ENCODE results near the gene EFNA3.

Gene EFNA3

DNA sequence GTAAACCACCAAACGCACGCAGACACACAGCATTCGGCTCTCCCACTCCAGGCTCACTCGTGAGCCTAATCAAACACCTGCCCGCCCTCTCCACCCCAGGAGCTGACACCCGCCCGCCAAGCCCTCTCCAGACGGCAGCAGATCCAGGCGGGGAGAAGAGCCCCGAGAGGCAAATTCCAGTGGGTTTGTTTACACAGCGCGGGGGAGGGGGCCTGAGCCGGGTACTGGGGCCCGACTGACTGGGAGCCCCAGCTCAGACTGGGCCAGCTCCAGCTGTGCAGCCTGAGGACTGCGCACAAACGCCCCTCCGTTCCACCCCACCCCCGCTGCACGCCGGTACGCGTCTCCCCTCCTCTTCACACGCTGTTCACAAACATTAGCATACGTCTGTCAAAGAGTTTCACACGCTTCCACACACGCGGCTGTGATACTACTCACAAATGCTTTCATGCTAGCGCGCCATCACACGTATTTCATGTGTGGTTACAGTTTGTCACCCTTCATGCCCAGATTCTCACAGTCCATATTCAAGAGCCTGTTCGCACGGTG lies 48.0 kb downstream of the EFNA3 start (continued):
- TF ChIP-seq, protein P1, sequence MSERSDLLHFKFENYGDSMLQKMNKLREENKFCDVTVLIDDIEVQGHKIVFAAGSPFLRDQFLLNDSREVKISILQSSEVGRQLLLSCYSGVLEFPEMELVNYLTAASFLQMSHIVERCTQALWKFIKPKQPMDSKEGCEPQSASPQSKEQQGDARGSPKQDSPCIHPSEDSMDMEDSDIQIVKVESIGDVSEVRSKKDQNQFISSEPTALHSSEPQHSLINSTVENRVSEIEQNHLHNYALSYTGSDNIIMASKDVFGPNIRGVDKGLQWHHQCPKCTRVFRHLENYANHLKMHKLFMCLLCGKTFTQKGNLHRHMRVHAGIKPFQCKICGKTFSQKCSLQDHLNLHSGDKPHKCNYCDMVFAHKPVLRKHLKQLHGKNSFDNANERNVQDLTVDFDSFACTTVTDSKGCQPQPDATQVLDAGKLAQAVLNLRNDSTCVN (tag by site-specific recombination; optimal IDR thresholded peaks at IDR 0.05) = no peak
- TF ChIP-seq ZNF473 (tag by site-specific recombination; IDR thresholded peaks at IDR 0.05) = no peak
- TF ChIP-seq ZNF354C (tag by site-specific recombination; IDR thresholded peaks at IDR 0.05; ENCODE audit: borderline replicate concordance, low read depth) = no peak
- no peak for TF ChIP-seq ZNF112 (tag by site-specific recombination; IDR thresholded peaks at IDR 0.05)
- 0 out of 2 replicates have a peak, but pooled peaks have one; percentile 34 for TF ChIP-seq ZNF645 (tag by site-specific recombination; IDR thresholded peaks at IDR 0.05)
- TF ChIP-seq ZBTB11 (tag by site-specific recombination; conservative IDR thresholded peaks at IDR 0.05; ENCODE audit: low read depth) = no peak; the same call in 1 of the 2 replicates
- TF ChIP-seq ZNF530 (tag by site-specific recombination; IDR thresholded peaks at IDR 0.05; ENCODE audit: low read depth) = no peak
- TF ChIP-seq KLF9 (tag by site-specific recombination; IDR thresholded peaks at IDR 0.05; ENCODE audit: low read depth) = peak; percentile 54
- TF ChIP-seq, protein P2, sequence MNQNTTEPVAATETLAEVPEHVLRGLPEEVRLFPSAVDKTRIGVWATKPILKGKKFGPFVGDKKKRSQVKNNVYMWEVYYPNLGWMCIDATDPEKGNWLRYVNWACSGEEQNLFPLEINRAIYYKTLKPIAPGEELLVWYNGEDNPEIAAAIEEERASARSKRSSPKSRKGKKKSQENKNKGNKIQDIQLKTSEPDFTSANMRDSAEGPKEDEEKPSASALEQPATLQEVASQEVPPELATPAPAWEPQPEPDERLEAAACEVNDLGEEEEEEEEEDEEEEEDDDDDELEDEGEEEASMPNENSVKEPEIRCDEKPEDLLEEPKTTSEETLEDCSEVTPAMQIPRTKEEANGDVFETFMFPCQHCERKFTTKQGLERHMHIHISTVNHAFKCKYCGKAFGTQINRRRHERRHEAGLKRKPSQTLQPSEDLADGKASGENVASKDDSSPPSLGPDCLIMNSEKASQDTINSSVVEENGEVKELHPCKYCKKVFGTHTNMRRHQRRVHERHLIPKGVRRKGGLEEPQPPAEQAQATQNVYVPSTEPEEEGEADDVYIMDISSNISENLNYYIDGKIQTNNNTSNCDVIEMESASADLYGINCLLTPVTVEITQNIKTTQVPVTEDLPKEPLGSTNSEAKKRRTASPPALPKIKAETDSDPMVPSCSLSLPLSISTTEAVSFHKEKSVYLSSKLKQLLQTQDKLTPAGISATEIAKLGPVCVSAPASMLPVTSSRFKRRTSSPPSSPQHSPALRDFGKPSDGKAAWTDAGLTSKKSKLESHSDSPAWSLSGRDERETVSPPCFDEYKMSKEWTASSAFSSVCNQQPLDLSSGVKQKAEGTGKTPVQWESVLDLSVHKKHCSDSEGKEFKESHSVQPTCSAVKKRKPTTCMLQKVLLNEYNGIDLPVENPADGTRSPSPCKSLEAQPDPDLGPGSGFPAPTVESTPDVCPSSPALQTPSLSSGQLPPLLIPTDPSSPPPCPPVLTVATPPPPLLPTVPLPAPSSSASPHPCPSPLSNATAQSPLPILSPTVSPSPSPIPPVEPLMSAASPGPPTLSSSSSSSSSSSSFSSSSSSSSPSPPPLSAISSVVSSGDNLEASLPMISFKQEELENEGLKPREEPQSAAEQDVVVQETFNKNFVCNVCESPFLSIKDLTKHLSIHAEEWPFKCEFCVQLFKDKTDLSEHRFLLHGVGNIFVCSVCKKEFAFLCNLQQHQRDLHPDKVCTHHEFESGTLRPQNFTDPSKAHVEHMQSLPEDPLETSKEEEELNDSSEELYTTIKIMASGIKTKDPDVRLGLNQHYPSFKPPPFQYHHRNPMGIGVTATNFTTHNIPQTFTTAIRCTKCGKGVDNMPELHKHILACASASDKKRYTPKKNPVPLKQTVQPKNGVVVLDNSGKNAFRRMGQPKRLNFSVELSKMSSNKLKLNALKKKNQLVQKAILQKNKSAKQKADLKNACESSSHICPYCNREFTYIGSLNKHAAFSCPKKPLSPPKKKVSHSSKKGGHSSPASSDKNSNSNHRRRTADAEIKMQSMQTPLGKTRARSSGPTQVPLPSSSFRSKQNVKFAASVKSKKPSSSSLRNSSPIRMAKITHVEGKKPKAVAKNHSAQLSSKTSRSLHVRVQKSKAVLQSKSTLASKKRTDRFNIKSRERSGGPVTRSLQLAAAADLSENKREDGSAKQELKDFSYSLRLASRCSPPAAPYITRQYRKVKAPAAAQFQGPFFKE (tag by site-specific recombination; IDR thresholded peaks at IDR 0.05; ENCODE audit: borderline replicate concordance) = no peak
- peak; percentile 95 for TF ChIP-seq ZNF341 (tag by site-specific recombination; IDR thresholded peaks at IDR 0.05; ENCODE audit: low read depth)
- TF ChIP-seq ZNF266 (tag by site-specific recombination; IDR thresholded peaks at IDR 0.05; ENCODE audit: low read depth) = no peak
- peak; percentile 88 for TF ChIP-seq ZNF335 (tag by site-specific recombination; conservative IDR thresholded peaks at IDR 0.05)
- TF ChIP-seq ZNF664 (tag by site-specific recombination; IDR thresholded peaks at IDR 0.05) = no peak
- no peak for TF ChIP-seq ZNF791 (tag by site-specific recombination; IDR thresholded peaks at IDR 0.05)
- TF ChIP-seq ZNF292 (tag by site-specific recombination; IDR thresholded peaks at IDR 0.05; ENCODE audit: borderline replicate concordance, low read depth) = no peak
- no peak for TF ChIP-seq HOXC10 (CRISPR knock-in tag; IDR thresholded peaks at IDR 0.05)
- TF ChIP-seq FEZF1 (tag by site-specific recombination; IDR thresholded peaks at IDR 0.05) = no peak
- TF ChIP-seq ZNF221 (tag by site-specific recombination; IDR thresholded peaks at IDR 0.05; ENCODE audit: borderline replicate concordance) = no peak
- TF ChIP-seq HOXA7 (CRISPR knock-in tag; IDR thresholded peaks at IDR 0.05; ENCODE audit: borderline replicate concordance) = no peak
- TF ChIP-seq ZFP3 (tag by site-specific recombination; IDR thresholded peaks at IDR 0.05; ENCODE audit: low read depth) = no peak
- TF ChIP-seq ZNF48 (tag by site-specific recombination; IDR thresholded peaks at IDR 0.05) = no peak
- TF ChIP-seq, protein P3, sequence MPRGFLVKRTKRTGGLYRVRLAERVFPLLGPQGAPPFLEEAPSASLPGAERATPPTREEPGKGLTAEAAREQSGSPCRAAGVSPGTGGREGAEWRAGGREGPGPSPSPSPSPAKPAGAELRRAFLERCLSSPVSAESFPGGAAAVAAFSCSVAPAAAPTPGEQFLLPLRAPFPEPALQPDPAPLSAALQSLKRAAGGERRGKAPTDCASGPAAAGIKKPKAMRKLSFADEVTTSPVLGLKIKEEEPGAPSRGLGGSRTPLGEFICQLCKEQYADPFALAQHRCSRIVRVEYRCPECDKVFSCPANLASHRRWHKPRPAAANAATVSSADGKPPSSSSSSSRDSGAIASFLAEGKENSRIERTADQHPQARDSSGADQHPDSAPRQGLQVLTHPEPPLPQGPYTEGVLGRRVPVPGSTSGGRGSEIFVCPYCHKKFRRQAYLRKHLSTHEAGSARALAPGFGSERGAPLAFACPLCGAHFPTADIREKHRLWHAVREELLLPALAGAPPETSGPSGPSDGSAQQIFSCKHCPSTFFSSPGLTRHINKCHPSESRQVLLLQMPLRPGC (tag by site-specific recombination; IDR thresholded peaks at IDR 0.05) = no peak
- peak; percentile 34 for TF ChIP-seq ZNF394 (tag by site-specific recombination; IDR thresholded peaks at IDR 0.05; ENCODE audit: borderline replicate concordance)
- TF ChIP-seq, protein P4, sequence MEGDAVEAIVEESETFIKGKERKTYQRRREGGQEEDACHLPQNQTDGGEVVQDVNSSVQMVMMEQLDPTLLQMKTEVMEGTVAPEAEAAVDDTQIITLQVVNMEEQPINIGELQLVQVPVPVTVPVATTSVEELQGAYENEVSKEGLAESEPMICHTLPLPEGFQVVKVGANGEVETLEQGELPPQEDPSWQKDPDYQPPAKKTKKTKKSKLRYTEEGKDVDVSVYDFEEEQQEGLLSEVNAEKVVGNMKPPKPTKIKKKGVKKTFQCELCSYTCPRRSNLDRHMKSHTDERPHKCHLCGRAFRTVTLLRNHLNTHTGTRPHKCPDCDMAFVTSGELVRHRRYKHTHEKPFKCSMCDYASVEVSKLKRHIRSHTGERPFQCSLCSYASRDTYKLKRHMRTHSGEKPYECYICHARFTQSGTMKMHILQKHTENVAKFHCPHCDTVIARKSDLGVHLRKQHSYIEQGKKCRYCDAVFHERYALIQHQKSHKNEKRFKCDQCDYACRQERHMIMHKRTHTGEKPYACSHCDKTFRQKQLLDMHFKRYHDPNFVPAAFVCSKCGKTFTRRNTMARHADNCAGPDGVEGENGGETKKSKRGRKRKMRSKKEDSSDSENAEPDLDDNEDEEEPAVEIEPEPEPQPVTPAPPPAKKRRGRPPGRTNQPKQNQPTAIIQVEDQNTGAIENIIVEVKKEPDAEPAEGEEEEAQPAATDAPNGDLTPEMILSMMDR (tag by site-specific recombination; IDR thresholded peaks at IDR 0.05) = 0 out of 2 replicates have a peak, but pooled peaks have one; percentile 15
- no peak for TF ChIP-seq ZSCAN16 (tag by site-specific recombination; IDR thresholded peaks at IDR 0.05)

All from HEK293 (cell line).